HG02943 (cell line): ENCODE data around the gene ALDH4A1.
"Not testable (repeated sequence)": the region's sequence is repeated elsewhere in the genome, so short reads cannot be mapped to it uniquely, and the experiment has no call there.

ENCODE experiments used
- ATAC-seq: cut with Tn5 transposase; IDR thresholded peaks from one replicate; pipeline ENCODE4 v1.9.1; 2021; ENCODE audit warnings: mild to moderate bottlenecking, low read depth, moderate library complexity; ENCODE audit not compliant: unreplicated experiment

The ALDH4A1 gene

DNA sequence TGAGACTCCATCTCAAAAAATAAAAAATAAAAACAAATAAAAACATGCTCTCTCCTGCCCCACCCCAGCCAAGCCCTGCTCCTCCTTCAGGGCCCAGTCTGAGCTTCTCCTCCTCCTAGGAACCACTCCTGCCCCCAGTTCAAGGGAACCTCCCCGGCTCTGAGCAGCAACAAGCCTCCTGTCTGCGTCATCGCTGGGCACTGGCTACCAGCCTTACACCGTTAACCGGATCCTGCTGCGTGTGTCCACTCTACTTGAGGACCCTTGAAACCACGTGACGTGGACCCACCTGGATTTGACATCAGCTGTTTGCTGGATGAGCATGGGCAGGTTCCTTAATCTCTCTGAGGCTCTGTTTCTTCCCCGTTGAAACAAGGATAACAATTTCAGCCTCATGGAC is 41.3 kb downstream of the ALDH4A1 start:
- ATAC-seq, result no peak

GRCh38 chr1:18859560-18859959 is 42.8 kb downstream of the ALDH4A1 start, which contains the start of gene TAS1R2:
Gene TAS1R2 (minus strand): TSS chr1:18859660. CDS start chr1:18859660, 0 bp downstream.
- ATAC-seq, result no peak

- ATAC-seq, result no peak
These were observed 44.2 kb downstream of the ALDH4A1 start for GRCh38 chr1:18858070-18858688.

- ATAC-seq, result no peak
These were observed 45.9 kb downstream of the ALDH4A1 start for GRCh38 chr1:18856435-18856834.

DNA sequence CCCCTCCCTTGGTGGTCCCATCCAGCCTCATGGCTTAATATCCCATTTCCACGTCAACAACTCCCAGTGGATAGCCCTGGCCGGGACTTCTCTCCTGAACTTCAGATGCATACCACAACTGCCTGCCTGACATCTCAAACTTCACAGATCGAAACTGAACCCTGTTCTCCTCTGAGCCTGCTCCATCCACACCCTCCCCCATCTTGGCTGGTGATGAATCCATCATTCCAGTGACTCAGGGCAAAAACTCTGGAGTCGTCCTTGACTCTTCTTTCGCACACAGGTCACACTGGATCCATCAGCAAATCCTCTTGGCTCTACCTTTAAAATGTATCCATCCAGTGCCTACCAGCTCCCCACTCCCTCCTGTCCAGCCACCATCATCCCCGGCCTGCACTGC is 46.8 kb downstream of the ALDH4A1 start:
- no peak for ATAC-seq

- ATAC-seq, result no peak
These were observed 47.9 kb downstream of the ALDH4A1 start for GRCh38 chr1:18854331-18855025.

DNA sequence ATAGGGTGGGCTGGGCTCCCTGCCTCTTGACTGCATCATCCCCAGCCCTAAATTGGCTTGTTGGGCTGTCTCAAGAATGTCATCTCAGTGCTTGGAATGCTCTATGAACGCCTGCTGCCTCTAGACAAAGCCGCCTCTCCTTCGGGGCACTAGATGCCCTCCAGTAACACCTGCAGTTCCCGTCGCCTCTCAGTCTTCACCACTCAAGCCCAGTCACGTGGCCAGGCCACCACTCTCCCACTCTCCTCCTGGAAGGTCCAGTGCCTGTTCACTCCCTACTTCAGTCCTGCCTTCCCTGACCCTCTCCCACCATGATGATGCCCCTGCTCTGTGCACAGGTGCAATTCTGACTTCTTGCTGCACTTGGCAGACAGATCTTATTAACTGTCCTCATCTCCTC is 49.9 kb downstream of the ALDH4A1 start:
- no peak for ATAC-seq

- no peak for ATAC-seq
These were observed 53.1 kb downstream of the ALDH4A1 start for GRCh38 chr1:18849261-18849711.

GRCh38 chr1:18847723-18848122 is 54.6 kb downstream of the ALDH4A1 start:
- not testable (repeated sequence) for ATAC-seq

DNA sequence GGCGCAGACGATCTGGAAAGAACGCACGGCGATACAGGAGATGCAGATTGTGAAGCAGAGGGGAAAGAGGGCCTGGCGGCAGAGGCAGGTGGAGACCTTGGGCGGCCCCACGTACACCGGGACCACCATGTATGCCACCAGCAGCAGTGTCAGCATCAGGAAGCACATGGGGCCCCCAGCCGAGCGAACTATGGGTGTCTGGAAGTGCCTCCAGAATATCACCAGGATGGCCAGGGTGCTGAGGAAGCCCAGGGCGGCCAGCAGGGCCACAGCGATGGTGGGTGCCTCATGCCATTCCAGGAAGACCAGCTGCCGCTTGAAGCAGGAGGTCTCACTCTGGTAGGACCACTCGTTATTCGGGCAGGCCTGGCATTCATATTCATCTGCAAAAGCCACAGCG is 62.2 kb downstream of the ALDH4A1 start:
- no peak for ATAC-seq

DNA sequence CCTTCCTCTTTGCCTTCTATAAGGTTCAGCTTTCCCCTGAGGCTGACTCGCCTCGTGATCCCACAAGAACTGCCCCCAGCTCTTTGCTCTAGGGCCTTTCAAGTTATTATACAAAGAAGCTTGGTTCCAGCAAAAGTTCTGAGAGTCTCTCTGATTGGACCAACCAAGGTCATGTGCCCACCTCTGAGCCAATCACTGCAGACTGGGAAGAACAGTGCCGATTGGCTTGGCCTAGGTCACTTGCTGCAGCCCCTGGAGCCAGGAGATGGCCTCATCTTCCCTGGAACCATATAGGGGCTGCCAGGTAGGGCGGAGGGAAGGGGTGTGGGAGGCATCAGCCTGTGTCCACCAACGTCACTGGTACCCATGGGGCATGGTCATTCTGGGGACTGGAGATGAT is 65.7 kb downstream of the ALDH4A1 start:
- ATAC-seq, result no peak

DNA sequence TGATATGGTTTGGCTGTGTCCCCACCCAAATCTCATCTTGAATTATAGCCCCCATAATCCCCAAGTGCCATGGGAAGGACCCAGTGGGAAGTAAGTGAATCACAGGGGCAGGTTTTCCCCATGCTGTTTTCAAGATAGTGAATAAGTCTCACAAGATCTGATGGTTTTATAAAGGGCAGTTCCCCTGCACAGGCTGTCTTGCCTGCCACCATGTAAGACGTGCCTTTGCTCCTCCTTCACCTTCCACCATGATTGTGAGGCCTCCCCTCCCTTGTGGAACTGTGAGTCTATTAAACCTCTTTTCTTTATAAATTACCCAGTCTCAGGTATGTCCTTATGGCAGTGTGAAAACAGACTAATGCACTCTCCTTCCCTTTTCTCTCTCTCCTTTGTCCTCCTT is 70.0 kb downstream of the ALDH4A1 start:
- ATAC-seq, result not testable (repeated sequence)

GRCh38 chr1:18831656-18832055 is 70.7 kb downstream of the ALDH4A1 start:
- no peak for ATAC-seq

DNA sequence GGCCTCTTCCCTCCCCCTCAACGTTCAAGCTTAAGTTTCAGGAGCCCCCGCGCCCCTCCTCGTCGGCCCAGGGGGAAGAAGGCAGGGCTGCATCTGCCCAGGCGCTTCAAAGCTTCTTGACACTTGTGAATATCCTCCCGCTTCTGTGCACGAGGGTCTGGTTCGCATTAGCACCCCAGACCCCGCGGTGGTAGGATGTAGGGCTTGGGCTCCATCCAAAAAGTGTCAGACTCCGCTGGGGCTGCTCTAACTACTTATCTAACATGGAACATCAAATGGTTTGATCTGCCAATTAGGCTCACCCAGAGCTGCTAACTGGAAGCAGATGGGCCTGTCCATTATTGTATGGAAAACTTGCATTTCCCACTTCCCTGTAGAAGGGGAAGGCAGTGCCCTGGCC is 71.8 kb downstream of the ALDH4A1 start:
- ATAC-seq, result no peak

DNA sequence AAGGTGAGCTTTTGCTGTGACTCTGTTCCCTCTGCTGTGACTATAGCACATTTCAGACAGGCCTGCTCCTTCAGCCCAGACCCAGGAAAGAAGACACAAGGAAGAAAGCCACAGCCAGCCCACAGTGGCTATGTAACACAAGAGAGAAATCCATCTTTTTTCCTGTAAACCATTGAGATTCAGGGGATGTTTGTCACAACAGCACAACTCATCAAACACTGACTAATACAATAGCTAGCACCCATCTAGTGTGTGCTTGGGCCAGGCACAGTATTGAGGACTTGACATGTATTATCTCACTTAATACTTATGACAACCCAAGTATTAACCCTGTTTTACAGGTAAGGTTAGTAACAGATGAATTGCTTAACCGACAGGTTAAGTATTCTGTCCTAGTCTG is 72.7 kb downstream of the ALDH4A1 start:
- no peak for ATAC-seq

GRCh38 chr1:18828224-18828623 is 74.1 kb downstream of the ALDH4A1 start:
- no peak for ATAC-seq

- no peak for ATAC-seq
These were observed 78.9 kb downstream of the ALDH4A1 start for GRCh38 chr1:18823438-18823837.
